Measurements from ENCODE around the gene NFX1.

DNA sequence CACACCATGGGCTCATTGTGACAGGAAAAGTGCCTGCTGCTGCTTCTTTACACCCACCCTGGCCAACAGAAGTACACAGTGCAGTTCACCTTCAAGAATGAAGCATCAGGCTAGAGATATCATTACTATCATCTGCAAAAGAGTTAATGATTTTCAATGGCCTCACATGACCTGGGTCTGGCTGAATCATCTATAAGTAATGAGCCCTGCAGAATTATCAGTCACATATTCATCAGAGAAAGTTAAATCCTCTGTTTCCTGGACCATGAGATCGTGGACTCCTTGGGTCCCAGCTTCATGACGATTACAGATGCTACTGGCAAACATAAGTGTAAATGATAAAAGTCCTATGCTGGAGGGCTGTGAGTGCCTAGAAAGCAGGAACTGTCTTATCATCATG, 34.1 kb upstream of the NFX1 start:
- TF ChIP-seq, protein P1, sequence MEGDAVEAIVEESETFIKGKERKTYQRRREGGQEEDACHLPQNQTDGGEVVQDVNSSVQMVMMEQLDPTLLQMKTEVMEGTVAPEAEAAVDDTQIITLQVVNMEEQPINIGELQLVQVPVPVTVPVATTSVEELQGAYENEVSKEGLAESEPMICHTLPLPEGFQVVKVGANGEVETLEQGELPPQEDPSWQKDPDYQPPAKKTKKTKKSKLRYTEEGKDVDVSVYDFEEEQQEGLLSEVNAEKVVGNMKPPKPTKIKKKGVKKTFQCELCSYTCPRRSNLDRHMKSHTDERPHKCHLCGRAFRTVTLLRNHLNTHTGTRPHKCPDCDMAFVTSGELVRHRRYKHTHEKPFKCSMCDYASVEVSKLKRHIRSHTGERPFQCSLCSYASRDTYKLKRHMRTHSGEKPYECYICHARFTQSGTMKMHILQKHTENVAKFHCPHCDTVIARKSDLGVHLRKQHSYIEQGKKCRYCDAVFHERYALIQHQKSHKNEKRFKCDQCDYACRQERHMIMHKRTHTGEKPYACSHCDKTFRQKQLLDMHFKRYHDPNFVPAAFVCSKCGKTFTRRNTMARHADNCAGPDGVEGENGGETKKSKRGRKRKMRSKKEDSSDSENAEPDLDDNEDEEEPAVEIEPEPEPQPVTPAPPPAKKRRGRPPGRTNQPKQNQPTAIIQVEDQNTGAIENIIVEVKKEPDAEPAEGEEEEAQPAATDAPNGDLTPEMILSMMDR (conservative IDR thresholded peaks at IDR 0.05; ENCODE audit: low read depth, low read length) = no peak
- TF ChIP-seq EZH2 (IDR thresholded peaks at IDR 0.05; ENCODE audit: low read length, unreplicated experiment) = no peak
